Frontal cortex (tissue), 4 donors: Measurements from ENCODE around the gene MYH7B. TPM values are rescaled to one million over a fixed set of nuclear protein-coding genes. Genes with fewer than 3 reads are reported as not detected.

ENCODE experiments used
- DNase-seq, 2 donors: peaks; one replicate each; pipeline ENCODE4 v3.0.0; 2012; ENCODE audit warnings: low spot score in 2 of 2
- FAIRE-seq: peaks from 2 replicates; lab custom pipeline; 2012; peaks lifted over from hg19 to GRCh38; lab: Jason Lieb, UNC
- total RNA-seq: library from RNA; depleted of rRNA; stranded (reverse); fragments of >200 nt; gene quantifications from one replicate; pipeline ENCODE4 v1.2.3, GENCODE V29; 2014
- donor health status: control.
- donor health status: control.
- donor health status: control.

MYH7B gene
- total RNA-seq, 1 donor from 2014 or later = not detected

GRCh38 chr20:34971561-34972235, 16.0 kb downstream of the MYH7B start:
- DNase-seq = no peak
- FAIRE-seq = no peak

- no peak for DNase-seq
- FAIRE-seq = no peak
Measured at GRCh38 chr20:34974246-34974645, 18.6 kb downstream of the MYH7B start.

GRCh38 chr20:34976286-34976685, 20.6 kb downstream of the MYH7B start:
- FAIRE-seq (no peak), DNase-seq (no peak)

GRCh38 chr20:34977365-34978091, 21.9 kb downstream of the MYH7B start:
- FAIRE-seq = no peak
- DNase-seq = no peak

- FAIRE-seq (no peak), DNase-seq (no peak)
Measured at GRCh38 chr20:34978092-34978744, 22.6 kb downstream of the MYH7B start.

- DNase-seq (no peak), FAIRE-seq (no peak)
Measured at GRCh38 chr20:34979366-34980153, 23.9 kb downstream of the MYH7B start.

GRCh38 chr20:34980543-34981233, 25.0 kb downstream of the MYH7B start:
- no peak for DNase-seq
- no peak for FAIRE-seq

- FAIRE-seq (no peak), DNase-seq (no peak)
Measured at GRCh38 chr20:34982270-34983088, 26.8 kb downstream of the MYH7B start.

GRCh38 chr20:34983089-34983820, 27.6 kb downstream of the MYH7B start:
- FAIRE-seq (no peak), DNase-seq (no peak)

GRCh38 chr20:34983995-34984735, 28.5 kb downstream of the MYH7B start:
- FAIRE-seq = no peak
- no peak for DNase-seq

GRCh38 chr20:34984756-34985261, 29.1 kb downstream of the MYH7B start:
- FAIRE-seq (no peak), DNase-seq (no peak)

- DNase-seq (no peak), FAIRE-seq (no peak)
Measured at GRCh38 chr20:34985461-34986310, 30.0 kb downstream of the MYH7B start.

- FAIRE-seq (no peak), DNase-seq (no peak)
Measured at GRCh38 chr20:34986311-34987287, 30.9 kb downstream of the MYH7B start.

- DNase-seq = no peak
- no peak for FAIRE-seq
Measured at GRCh38 chr20:34987288-34988190, 31.9 kb downstream of the MYH7B start.
